HG02763 (cell line): ENCODE results near the gene FAM50A.
"Not testable (repeated sequence)": the region's sequence is repeated elsewhere in the genome, so short reads cannot be mapped to it uniquely, and the experiment has no call there.

Source experiments
- ATAC-seq: cut with Tn5 transposase; IDR thresholded peaks from one replicate; pipeline ENCODE4 v1.9.1; 2021; ENCODE audit warnings: mild to moderate bottlenecking, moderate library complexity; ENCODE audit not compliant: unreplicated experiment

Gene FAM50A

GRCh38 chrX:154481911-154482601 is 38.1 kb downstream of the FAM50A start:
- ATAC-seq, result no peak

- ATAC-seq, result no peak
Measured at GRCh38 chrX:154482786-154483185, 38.8 kb downstream of the FAM50A start.

- ATAC-seq, result no peak
Measured at GRCh38 chrX:154483325-154483724, 39.4 kb downstream of the FAM50A start.

- ATAC-seq, result no peak
Measured at GRCh38 chrX:154484255-154485149, 40.6 kb downstream of the FAM50A start.

GRCh38 chrX:154485150-154486051 is 41.5 kb downstream of the FAM50A start:
- no peak for ATAC-seq

- ATAC-seq, result no peak
Measured at GRCh38 chrX:154486052-154486395, 42.1 kb downstream of the FAM50A start.

- no peak for ATAC-seq
Measured at GRCh38 chrX:154486396-154487207, 42.7 kb downstream of the FAM50A start, which contains the start of gene UBL4A. Gene UBL4A, minus strand, starts transcription at chrX:154486615. Its CDS starts 31 bp downstream, at chrX:154486584.

- ATAC-seq, result no peak
Measured at GRCh38 chrX:154487518-154488290, 43.8 kb downstream of the FAM50A start.

- no peak for ATAC-seq
Measured at GRCh38 chrX:154488336-154489075, 44.6 kb downstream of the FAM50A start.

- no peak for ATAC-seq
Measured at GRCh38 chrX:154489182-154489581, 45.2 kb downstream of the FAM50A start.

GRCh38 chrX:154490021-154490413 is 46.1 kb downstream of the FAM50A start:
- ATAC-seq, result peak; percentile 18

- peak; percentile 72 for ATAC-seq
Measured at GRCh38 chrX:154490414-154491083, 46.6 kb downstream of the FAM50A start, which contains the start of gene SLC10A3. Gene SLC10A3, minus strand, starts transcription at chrX:154490629. Its CDS starts 1,689 bp downstream, at chrX:154488940.

GRCh38 chrX:154494715-154495114 is 50.8 kb downstream of the FAM50A start:
- ATAC-seq, result no peak

- no peak for ATAC-seq
Measured at GRCh38 chrX:154495472-154495922, 51.6 kb downstream of the FAM50A start.

GRCh38 chrX:154496591-154497137 is 52.7 kb downstream of the FAM50A start:
- not testable (repeated sequence) for ATAC-seq
